HG02571 (cell line): ENCODE data around the gene DXO.
"Not testable (repeated sequence)": the region's sequence is repeated elsewhere in the genome, so short reads cannot be mapped to it uniquely, and the experiment has no call there.

Experiments
- ATAC-seq: cut with Tn5 transposase; IDR thresholded peaks from one replicate; pipeline ENCODE4 v1.9.1; 2021; ENCODE audit warnings: mild to moderate bottlenecking, moderate library complexity; ENCODE audit not compliant: unreplicated experiment

The DXO gene

GRCh38 chr6:31980195-31980876 lies 8.4 kb upstream of the DXO start:
- not testable (repeated sequence) for ATAC-seq

GRCh38 chr6:31979238-31979898 lies 7.4 kb upstream of the DXO start:
- ATAC-seq = no peak

- no peak for ATAC-seq
Observed at GRCh38 chr6:31978831-31979230, 6.9 kb upstream of the DXO start.

GRCh38 chr6:31977816-31978431 lies 6.0 kb upstream of the DXO start:
- no peak for ATAC-seq

- ATAC-seq = not testable (repeated sequence)
Observed at GRCh38 chr6:31976065-31976464, 4.1 kb upstream of the DXO start.

GRCh38 chr6:31972709-31973350 lies 892 bp upstream of the DXO start:
- no peak for ATAC-seq

GRCh38 chr6:31971279-31971992 lies 502 bp downstream of the DXO start:
- ATAC-seq = no peak

- no peak for ATAC-seq
Observed at GRCh38 chr6:31970604-31971271, 1.2 kb downstream of the DXO start.

GRCh38 chr6:31969712-31970603 lies 2.0 kb downstream of the DXO start:
- ATAC-seq = no peak

- no peak for ATAC-seq
Observed at GRCh38 chr6:31968791-31969711, 2.9 kb downstream of the DXO start.

GRCh38 chr6:31968326-31968725 lies 3.6 kb downstream of the DXO start:
- ATAC-seq = no peak

- no peak for ATAC-seq
Observed at GRCh38 chr6:31967926-31968320, 4.0 kb downstream of the DXO start.

- ATAC-seq = no peak
Observed at GRCh38 chr6:31966997-31967925, 4.7 kb downstream of the DXO start.

- ATAC-seq = no peak
Observed at GRCh38 chr6:31966506-31966905, 5.4 kb downstream of the DXO start.

GRCh38 chr6:31965700-31966099 lies 6.2 kb downstream of the DXO start:
- no peak for ATAC-seq

- no peak for ATAC-seq
Observed at GRCh38 chr6:31963921-31964320, 8.0 kb downstream of the DXO start.

GRCh38 chr6:31961616-31962015 lies 10.3 kb downstream of the DXO start:
- no peak for ATAC-seq
